Upper lobe of right lung (tissue), 1 donor: ENCODE data around the gene FMO4. TPM values are rescaled to one million over a fixed set of nuclear protein-coding genes. Genes with fewer than 3 reads are reported as not detected.

Experiments used
- ATAC-seq: fragments of 200-7000 bp; cut with Tn5 transposase; one replicate; pipeline ENCODE4 v1.9.1; 2020; ENCODE audit warnings: mild to moderate bottlenecking, moderate library complexity
- DNase-seq: peaks from one replicate; pipeline ENCODE4 v3.0.0-alpha.2; 2020
- H3K27ac ChIP-seq: fragments of 200-600 bp; one replicate; pipeline ENCODE4 v1.8.0; 2022
- H3K27me3 ChIP-seq: fragments of 200-600 bp; one replicate; pipeline ENCODE4 v1.8.0; 2022; ENCODE audit warnings: mild to moderate bottlenecking
- H3K36me3 ChIP-seq: fragments of 200-600 bp; one replicate; pipeline ENCODE4 v1.8.0; 2022
- H3K4me1 ChIP-seq: fragments of 200-600 bp; one replicate; pipeline ENCODE4 v1.8.0; 2022
- H3K4me3 ChIP-seq: fragments of 200-600 bp; one replicate; pipeline ENCODE4 v1.8.0; 2022; ENCODE audit warnings: mild to moderate bottlenecking
- H3K9me3 ChIP-seq: fragments of 200-600 bp; one replicate; pipeline ENCODE4 v1.8.0; 2022
- intact Hi-C: fragments of 100-400 bp; cut with DNase I; formaldehyde crosslinking; loops from one replicate; pipeline ENCODE4 v1.11.0; 2022
- total RNA-seq: library from RNA; stranded (reverse); fragmentation: NEBNext Ultra II Directional; extraction: Animal tissue kit (Norgen Biotek cat#: 25700); gene quantifications from one replicate; pipeline ENCODE4 v1.2.1, GENCODE V29; 2021
- TF ChIP-seq, protein P1 (sequence below): fragments of 200-600 bp; IDR thresholded peaks from one replicate; pipeline ENCODE4 v1.8.0; 2022; ENCODE audit warnings: antibody characterized with exemption
- donor health status: DM: no; HTN: yes; CAD: no; lungs with severe emphysema.

The FMO4 gene
- total RNA-seq, 1 donor from 2014 or later = 4.3 TPM

DNA sequence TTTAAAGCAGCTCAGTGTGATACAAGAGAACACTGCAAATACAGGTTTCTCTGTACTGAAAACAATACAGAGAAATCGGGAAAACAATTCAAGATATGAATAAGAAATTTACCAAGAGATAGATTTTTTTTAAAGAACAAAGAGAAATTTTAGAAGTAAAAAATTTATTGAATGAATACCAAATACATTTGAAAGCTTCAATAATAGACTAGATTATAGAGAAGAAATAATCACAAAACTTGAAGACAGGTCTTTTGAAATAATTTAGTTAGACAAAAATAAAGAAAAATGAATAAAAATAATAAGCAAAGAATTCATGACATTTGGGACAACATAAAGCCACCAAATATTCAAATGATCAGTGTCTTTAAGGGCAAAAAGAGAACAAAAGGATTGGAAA is 13.6 kb upstream of the FMO4 start:
- TF ChIP-seq, protein P1, sequence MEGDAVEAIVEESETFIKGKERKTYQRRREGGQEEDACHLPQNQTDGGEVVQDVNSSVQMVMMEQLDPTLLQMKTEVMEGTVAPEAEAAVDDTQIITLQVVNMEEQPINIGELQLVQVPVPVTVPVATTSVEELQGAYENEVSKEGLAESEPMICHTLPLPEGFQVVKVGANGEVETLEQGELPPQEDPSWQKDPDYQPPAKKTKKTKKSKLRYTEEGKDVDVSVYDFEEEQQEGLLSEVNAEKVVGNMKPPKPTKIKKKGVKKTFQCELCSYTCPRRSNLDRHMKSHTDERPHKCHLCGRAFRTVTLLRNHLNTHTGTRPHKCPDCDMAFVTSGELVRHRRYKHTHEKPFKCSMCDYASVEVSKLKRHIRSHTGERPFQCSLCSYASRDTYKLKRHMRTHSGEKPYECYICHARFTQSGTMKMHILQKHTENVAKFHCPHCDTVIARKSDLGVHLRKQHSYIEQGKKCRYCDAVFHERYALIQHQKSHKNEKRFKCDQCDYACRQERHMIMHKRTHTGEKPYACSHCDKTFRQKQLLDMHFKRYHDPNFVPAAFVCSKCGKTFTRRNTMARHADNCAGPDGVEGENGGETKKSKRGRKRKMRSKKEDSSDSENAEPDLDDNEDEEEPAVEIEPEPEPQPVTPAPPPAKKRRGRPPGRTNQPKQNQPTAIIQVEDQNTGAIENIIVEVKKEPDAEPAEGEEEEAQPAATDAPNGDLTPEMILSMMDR = no peak
- Histone ChIP-seq H3K4me3 (no peak overlapping the region), H3K27me3 (no peaks in the 10 kb centered on the region), H3K9me3 (no peaks in the 10 kb centered on the region), H3K4me1 (no peaks in the 10 kb centered on the region), H3K27ac (no peak overlapping the region), H3K36me3 (no peaks in the 10 kb centered on the region)
- no peak for ATAC-seq
- intact Hi-C loops = no loop called here
- no peak for DNase-seq

DNA sequence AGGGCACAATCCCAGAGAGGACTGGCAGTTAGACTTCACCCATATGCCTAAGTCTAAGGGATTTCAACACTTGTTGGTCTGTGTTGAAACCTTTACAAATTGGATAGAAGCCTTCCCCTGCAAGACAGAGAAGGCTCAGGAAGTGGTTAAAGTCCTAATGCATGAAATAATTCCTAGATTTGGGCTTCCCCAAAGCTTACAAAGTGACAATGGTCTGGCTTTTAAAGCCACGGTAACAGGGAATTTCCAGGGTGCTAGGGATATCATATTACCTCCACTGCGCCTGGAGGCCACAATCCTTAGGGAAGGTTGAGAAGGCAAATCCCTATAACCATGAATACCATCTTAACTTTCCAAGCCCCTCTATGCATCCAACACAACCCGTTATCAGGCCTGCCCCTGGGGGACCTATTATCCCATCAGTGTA is 3.3 kb upstream of the FMO4 start:
- intact Hi-C loops = no loop called here
- no peak for ATAC-seq
- Histone ChIP-seq H3K27ac (no peak overlapping the region), H3K27me3 (no peaks in the 10 kb centered on the region), H3K36me3 (no peaks in the 10 kb centered on the region), H3K4me3 (no peak overlapping the region), H3K9me3 (no peaks in the 10 kb centered on the region), H3K4me1 (peaks cover 3% of the 10 kb centered on the region)
- DNase-seq = no peak
- TF ChIP-seq, protein P1 = no peak

DNA sequence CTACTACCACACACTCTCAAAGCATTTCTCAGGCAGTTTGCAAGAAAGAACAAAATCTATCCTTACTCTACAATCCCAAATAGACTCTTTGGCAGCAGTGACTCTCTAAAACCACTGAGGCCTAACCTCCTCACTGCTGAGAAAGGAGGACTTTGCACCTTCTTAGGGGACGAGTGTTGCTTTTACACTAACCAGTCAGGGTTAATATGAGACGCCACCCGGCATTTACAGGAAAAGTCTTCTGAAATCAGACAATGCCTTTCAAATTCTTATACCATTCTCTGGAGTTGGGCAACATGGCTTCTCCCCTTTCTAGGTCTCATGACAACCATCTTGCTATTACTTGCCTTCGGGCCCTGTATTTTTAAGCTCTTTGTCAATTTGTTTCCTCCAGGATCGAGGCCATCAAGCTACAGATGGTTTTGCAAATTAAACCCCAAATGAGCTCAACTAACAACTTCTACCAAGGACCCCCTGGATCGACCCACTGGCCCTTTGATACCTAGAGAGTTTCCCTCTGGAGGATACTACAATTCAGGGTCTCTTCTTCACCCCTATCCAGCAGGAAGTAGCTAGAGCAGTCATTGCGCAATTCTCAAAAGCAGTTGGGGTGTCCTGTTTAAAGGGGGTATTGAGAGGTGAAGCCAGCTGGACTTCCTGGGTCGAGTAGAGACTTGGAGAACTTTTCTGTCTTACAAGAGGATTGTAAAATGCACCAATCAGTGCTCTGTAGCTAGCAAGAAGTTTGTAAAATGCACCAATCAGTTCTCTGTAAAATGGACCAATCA is 2.0 kb upstream of the FMO4 start:
- H3K27ac ChIP-seq = no peak overlapping the region
- intact Hi-C loops = no loop called here
- no peaks in the 10 kb centered on the region for H3K36me3 ChIP-seq
- TF ChIP-seq, protein P1 = no peak
- no peaks in the 10 kb centered on the region for H3K9me3 ChIP-seq
- DNase-seq = no peak
- H3K4me1 ChIP-seq = peaks cover 3% of the 10 kb centered on the region
- ATAC-seq = no peak
- no peaks in the 10 kb centered on the region for H3K27me3 ChIP-seq
- no peak overlapping the region for H3K4me3 ChIP-seq

DNA sequence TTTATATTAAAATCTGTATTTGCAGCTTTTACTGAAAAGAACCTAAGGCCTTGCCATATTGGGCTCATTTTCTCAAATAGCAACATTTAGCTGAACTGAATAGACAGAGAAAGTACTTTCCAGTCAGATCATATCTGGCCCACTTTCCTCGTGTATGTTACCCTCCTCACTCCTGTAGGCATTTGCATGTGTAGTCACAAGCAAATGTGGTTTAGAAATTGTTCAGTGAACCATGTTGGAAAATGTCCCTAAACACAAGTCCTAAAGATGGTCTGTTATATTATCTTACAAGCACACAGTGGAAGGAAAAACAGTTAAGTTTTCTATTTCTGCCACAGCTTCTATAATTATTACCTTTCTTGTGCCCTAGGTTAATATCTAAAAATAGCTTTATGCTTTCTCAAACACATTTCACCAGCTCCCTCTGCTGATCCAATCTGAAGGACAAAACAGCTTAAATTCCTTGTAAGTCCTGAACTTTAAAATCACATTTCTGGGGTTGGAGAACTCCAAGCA is 606 bp upstream of the FMO4 start:
- H3K4me3 ChIP-seq = no peak overlapping the region
- peaks cover 3% of the 10 kb centered on the region for H3K4me1 ChIP-seq
- H3K36me3 ChIP-seq = no peaks in the 10 kb centered on the region
- DNase-seq (no peak), ATAC-seq (no peak)
- H3K27me3 ChIP-seq = no peaks in the 10 kb centered on the region
- H3K9me3 ChIP-seq = no peaks in the 10 kb centered on the region
- TF ChIP-seq, protein P1 = no peak
- intact Hi-C loops = no loop called here
- no peak overlapping the region for H3K27ac ChIP-seq

DNA sequence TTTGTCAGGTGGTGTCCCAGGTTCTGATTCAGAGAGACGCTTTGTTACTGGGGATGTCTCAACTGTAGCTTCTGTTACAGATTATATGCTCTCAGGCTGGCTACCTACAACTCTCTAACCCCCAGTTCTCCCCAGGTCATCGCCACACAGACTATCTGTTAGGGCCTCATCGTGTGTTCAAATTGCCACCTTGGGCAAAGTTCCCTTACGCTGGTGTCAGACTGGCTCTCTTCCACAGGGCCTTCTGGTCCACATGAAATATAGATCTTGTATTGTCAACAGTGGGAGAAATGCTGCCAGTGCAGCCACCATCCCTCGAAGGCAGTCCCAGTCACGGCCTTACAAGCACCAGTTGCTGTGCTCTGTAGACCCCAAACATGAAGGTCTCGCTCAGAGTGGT is 15.3 kb downstream of the FMO4 start:
- Histone ChIP-seq H3K27ac (no peak overlapping the region), H3K27me3 (no peaks in the 10 kb centered on the region), H3K9me3 (no peaks in the 10 kb centered on the region), H3K36me3 (no peaks in the 10 kb centered on the region), H3K4me1 (no peaks in the 10 kb centered on the region), H3K4me3 (no peak overlapping the region)
- no peak for DNase-seq
- TF ChIP-seq, protein P1 = no peak
- intact Hi-C loops = no loop called here
- ATAC-seq = no peak
